Loucy (cell line): ENCODE measurements around the gene GEMIN2.
"Not testable (repeated sequence)": the region's sequence is repeated elsewhere in the genome, so short reads cannot be mapped to it uniquely, and the experiment has no call there.

Experiments used
- H2AFZ ChIP-seq: fragments of 200-600 bp; sonication (generic); 2 replicates; pipeline ENCODE4 v1.6.0; 2016; ENCODE audit warnings: antibody characterized with exemption, mild to moderate bottlenecking, low read length, moderate library complexity
- H3F3A ChIP-seq: fragments of 200-600 bp; 2 replicates; pipeline ENCODE4 v1.6.0; 2016; ENCODE audit warnings: antibody characterized with exemption, low read depth, mild to moderate bottlenecking
- H3K27me3 ChIP-seq: fragments of 200-600 bp; sonication (generic); 2 replicates; pipeline ENCODE4 v1.6.1; 2014; ENCODE audit warnings: low read length, mild to moderate bottlenecking; ENCODE audit not compliant: insufficient read depth, poor library complexity, severe bottlenecking
- H3K36me3 ChIP-seq: fragments of 200-600 bp; sonication (generic); 2 replicates; pipeline ENCODE4 v1.6.1; 2016; ENCODE audit warnings: low read length; ENCODE audit not compliant: insufficient read depth
- H3K4me1 ChIP-seq: fragments of 200-600 bp; sonication (generic); 2 replicates; pipeline ENCODE4 v1.5.1; 2014; ENCODE audit warnings: low read length, mild to moderate bottlenecking; ENCODE audit not compliant: insufficient read depth, poor library complexity, severe bottlenecking
- H3K4me2 ChIP-seq: fragments of 200-600 bp; sonication (generic); 2 replicates; pipeline ENCODE4 v1.6.0; 2014; ENCODE audit warnings: antibody characterized with exemption, low read length, low read depth, mild to moderate bottlenecking; ENCODE audit not compliant: poor library complexity, severe bottlenecking
- H3K4me3 ChIP-seq: fragments of 200-600 bp; sonication (generic); 2 replicates; pipeline ENCODE4 v1.5.1; 2014; ENCODE audit warnings: low read length, mild to moderate bottlenecking, mixed read lengths; ENCODE audit not compliant: poor library complexity, severe bottlenecking
- H3K79me2 ChIP-seq: fragments of 200-600 bp; sonication (generic); 2 replicates; pipeline ENCODE4 v1.6.1; 2014; ENCODE audit warnings: low read length; ENCODE audit not compliant: insufficient read depth
- H3K9ac ChIP-seq: fragments of 200-600 bp; sonication (generic); 2 replicates; pipeline ENCODE4 v1.6.0; 2014; ENCODE audit warnings: mild to moderate bottlenecking, low read depth, low read length, moderate library complexity; ENCODE audit not compliant: poor library complexity, severe bottlenecking
- H3K9me2 ChIP-seq: fragments of 200-600 bp; sonication (generic); replicated peaks from 2 replicates; pipeline ENCODE4 v1.6.1; 2016; ENCODE audit warnings: low read depth, low read length, mixed read lengths
- H3K9me3 ChIP-seq: fragments of 200-600 bp; sonication (generic); 2 replicates; pipeline ENCODE4 v1.6.1; 2014; ENCODE audit warnings: mild to moderate bottlenecking, antibody characterized with exemption, low read length, low read depth; ENCODE audit not compliant: insufficient read depth
- H4K20me1 ChIP-seq: fragments of 200-600 bp; sonication (generic); 2 replicates; pipeline ENCODE4 v1.6.0; 2014; ENCODE audit warnings: antibody characterized with exemption, low read length, mild to moderate bottlenecking; ENCODE audit not compliant: insufficient read depth, poor library complexity, severe bottlenecking
- EZH2phosphoT487 ChIP-seq: fragments of 200-600 bp; IDR thresholded peaks from 2 replicates; pipeline ENCODE4 v1.6.1; 2018; ENCODE audit warnings: antibody characterized with exemption, mild to moderate bottlenecking, moderate library complexity, borderline replicate concordance
- TF ChIP-seq, protein P1 (sequence below): fragments of 200-600 bp; sonication (generic); conservative IDR thresholded peaks from 2 replicates; pipeline ENCODE4 v1.5.1; 2014; ENCODE audit warnings: mild to moderate bottlenecking, antibody characterized with exemption, low read length

GEMIN2 gene

DNA sequence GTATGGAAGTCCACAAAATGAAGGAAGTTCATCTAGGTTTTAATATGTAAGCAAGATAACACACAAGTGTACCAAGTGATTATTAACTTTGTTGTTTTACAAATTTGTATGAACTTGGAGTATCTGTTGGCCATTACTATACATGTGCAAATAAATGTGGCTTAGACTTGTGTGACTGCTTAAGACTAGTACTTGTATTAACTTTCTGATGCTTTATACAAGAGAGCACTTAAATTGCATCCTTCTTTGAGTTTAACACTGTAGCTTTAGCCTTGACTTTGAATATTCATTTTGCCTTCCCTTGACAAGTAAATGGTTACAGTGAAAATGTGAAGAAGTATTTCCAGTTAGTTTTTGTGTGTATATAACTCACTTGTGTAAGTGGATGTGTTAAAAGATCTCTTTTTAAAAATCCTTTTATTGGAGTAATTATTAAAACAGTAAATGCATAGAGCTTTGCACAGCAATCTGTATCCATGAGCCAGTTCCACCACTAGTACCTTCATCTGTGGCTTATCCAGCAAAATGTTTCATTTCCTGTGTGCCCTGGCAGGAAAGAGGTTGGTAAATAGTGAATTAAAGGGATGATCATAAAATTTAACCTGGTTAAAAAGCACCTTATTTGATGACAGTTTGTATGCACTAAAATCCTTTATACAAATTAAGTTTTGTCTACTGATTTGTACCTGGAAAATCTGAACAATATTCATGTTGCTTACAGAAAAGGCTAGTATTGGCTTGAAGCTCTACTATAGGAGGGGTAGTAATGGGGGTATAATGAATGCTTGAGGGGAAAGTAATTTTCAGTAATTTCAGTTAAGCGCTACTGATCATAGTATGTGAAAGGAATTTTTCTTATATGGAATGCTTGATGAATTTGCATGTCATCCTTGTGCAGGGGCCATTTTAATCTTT, 68.9 kb downstream of the GEMIN2 start:
- TF ChIP-seq, protein P1, sequence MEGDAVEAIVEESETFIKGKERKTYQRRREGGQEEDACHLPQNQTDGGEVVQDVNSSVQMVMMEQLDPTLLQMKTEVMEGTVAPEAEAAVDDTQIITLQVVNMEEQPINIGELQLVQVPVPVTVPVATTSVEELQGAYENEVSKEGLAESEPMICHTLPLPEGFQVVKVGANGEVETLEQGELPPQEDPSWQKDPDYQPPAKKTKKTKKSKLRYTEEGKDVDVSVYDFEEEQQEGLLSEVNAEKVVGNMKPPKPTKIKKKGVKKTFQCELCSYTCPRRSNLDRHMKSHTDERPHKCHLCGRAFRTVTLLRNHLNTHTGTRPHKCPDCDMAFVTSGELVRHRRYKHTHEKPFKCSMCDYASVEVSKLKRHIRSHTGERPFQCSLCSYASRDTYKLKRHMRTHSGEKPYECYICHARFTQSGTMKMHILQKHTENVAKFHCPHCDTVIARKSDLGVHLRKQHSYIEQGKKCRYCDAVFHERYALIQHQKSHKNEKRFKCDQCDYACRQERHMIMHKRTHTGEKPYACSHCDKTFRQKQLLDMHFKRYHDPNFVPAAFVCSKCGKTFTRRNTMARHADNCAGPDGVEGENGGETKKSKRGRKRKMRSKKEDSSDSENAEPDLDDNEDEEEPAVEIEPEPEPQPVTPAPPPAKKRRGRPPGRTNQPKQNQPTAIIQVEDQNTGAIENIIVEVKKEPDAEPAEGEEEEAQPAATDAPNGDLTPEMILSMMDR: no peak
- no peak for TF ChIP-seq EZH2phosphoT487
- no peak overlapping the region for H2AFZ ChIP-seq
- peak overlapping the region; percentile 15 for H3K4me3 ChIP-seq
- H3K36me3 ChIP-seq: peaks cover 65% of the 10 kb centered on the region
- 0 out of 2 replicates have a peak, but pooled peaks cover 6% of the 10 kb centered on the region for H3F3A ChIP-seq
- peaks cover 36% of the 10 kb centered on the region for H3K4me1 ChIP-seq
- peaks cover 59% of the 10 kb centered on the region for H4K20me1 ChIP-seq
- peak overlapping the region; percentile 39 for H3K4me2 ChIP-seq
- H3K9ac ChIP-seq: no peak overlapping the region
- H3K79me2 ChIP-seq: peaks cover 36% of the 10 kb centered on the region
- H3K9me2 ChIP-seq: no peaks in the 10 kb centered on the region
- H3K9me3 ChIP-seq: no peaks in the 10 kb centered on the region
- H3K27me3 ChIP-seq: no peaks in the 10 kb centered on the region

DNA sequence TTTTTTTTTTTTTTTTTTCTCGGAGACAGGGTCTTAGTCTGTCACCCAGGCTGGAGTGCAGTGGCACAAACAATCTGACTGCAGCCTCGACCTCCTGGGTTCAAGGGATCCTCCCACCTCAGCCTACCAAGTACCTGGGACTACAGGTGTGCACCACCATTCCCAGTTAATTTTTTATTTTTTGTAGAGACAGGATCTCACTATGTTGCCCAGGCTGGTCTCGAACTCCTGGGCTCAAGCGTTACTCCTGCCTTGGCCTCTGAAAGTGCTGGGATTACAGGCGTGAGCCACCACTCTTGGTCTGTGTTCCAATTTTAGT, 69.5 kb downstream of the GEMIN2 start:
- H2AFZ ChIP-seq, H3F3A ChIP-seq, H3K4me3 ChIP-seq, H3K9ac ChIP-seq, H3K9me2 ChIP-seq, H3K9me3 ChIP-seq, H3K27me3 ChIP-seq, H3K4me2 ChIP-seq: not testable (repeated sequence)
- Histone ChIP-seq H3K36me3 (peaks cover 60% of the 10 kb centered on the region), H3K4me1 (peaks cover 36% of the 10 kb centered on the region), H3K79me2 (peaks cover 29% of the 10 kb centered on the region), H4K20me1 (peaks cover 53% of the 10 kb centered on the region)

DNA sequence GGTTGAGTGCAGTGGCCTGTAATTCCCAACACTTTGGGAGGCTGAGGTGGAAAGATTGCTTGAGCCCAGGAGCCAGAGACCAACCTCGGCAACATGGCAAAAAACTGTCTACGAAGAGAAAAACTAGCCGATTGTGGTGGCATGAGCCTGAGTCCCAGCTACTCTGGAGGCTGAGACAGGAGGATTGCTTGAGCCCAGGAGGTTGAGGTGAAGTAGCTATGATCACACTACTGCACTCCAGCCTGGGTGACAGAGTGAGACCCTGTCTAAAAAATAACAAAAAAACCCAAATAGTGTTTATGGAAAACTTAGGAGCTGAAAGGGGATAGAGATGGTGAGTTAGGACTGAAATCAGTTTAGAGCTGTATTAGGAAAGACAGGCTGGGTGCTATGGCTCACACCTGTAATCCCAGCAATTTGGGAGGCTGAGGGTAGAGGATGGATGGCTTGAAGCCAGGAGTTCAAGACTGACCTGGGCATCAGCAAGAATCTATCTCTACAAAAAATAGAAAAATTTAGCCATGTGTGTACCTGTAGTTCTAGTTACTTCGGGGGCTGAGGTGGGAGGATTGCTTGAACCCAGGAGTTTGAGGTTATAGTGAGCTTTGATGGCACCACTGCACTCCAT, 70.6 kb downstream of the GEMIN2 start:
- Histone ChIP-seq H3K4me1 (peaks cover 30% of the 10 kb centered on the region), H4K20me1 (peaks cover 42% of the 10 kb centered on the region), H3K4me2 (no peak overlapping the region), H3K9me2 (no peaks in the 10 kb centered on the region), H3K9ac (no peak overlapping the region), H3K27me3 (no peaks in the 10 kb centered on the region), H3K9me3 (no peaks in the 10 kb centered on the region), H3K4me3 (no peak overlapping the region), H3F3A (0 out of 2 replicates have a peak, but pooled peaks cover 6% of the 10 kb centered on the region), H3K79me2 (peaks cover 18% of the 10 kb centered on the region; the same call in 1 of the 2 replicates), H3K36me3 (peaks cover 50% of the 10 kb centered on the region), H2AFZ (no peak overlapping the region)
- TF ChIP-seq, protein P1: no peak
- TF ChIP-seq EZH2phosphoT487: no peak
